Adrenal gland (tissue), 5 donors: ENCODE data around the gene OR5P2.
"Not testable (repeated sequence)": the region's sequence is repeated elsewhere in the genome, so short reads cannot be mapped to it uniquely, and the experiment has no call there.

Experiments used
- POLR2A ChIP-seq, 2 donors: fragments of 450-650 bp; IDR thresholded peaks; one replicate each; pipeline ENCODE4 v1.6.1; 2017; ENCODE audit warnings: antibody characterized with exemption in 2 of 2, mild to moderate bottlenecking in 2 of 2, moderate library complexity in 1 of 2
- TF ChIP-seq, protein P1 (sequence below), 6 experiments: fragments of 450-650 bp in 4 of 6; fragments of 200-600 bp in 2 of 6; sonication (generic) in 1 of 6; IDR thresholded peaks; 1 replicate in 5 of 6; 2 replicates in 1 of 6; pipeline versions ENCODE4 v1.5.1 to v1.8.0; 2016 to 2021; ENCODE audit warnings: antibody characterized with exemption in 6 of 6, mild to moderate bottlenecking in 2 of 6, moderate library complexity in 1 of 6
- donor health status: DM: no; HTN: no; CAD: no.

GRCh38 chr11:7764301-7764700 is 32.4 kb downstream of the OR5P2 start:
- TF ChIP-seq, protein P1, sequence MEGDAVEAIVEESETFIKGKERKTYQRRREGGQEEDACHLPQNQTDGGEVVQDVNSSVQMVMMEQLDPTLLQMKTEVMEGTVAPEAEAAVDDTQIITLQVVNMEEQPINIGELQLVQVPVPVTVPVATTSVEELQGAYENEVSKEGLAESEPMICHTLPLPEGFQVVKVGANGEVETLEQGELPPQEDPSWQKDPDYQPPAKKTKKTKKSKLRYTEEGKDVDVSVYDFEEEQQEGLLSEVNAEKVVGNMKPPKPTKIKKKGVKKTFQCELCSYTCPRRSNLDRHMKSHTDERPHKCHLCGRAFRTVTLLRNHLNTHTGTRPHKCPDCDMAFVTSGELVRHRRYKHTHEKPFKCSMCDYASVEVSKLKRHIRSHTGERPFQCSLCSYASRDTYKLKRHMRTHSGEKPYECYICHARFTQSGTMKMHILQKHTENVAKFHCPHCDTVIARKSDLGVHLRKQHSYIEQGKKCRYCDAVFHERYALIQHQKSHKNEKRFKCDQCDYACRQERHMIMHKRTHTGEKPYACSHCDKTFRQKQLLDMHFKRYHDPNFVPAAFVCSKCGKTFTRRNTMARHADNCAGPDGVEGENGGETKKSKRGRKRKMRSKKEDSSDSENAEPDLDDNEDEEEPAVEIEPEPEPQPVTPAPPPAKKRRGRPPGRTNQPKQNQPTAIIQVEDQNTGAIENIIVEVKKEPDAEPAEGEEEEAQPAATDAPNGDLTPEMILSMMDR (IDR thresholded peaks at IDR 0.05) = not testable (repeated sequence)
- not testable (repeated sequence) for TF ChIP-seq POLR2A (IDR thresholded peaks at IDR 0.05)
